IMR-90 (cell line): ENCODE data around the gene SNAPC4. TPM values are rescaled to one million over a fixed set of nuclear protein-coding genes. Genes with fewer than 3 reads are reported as not detected.

Experiments used
- ATAC-seq: fragments of 200-7000 bp; cut with Tn5 transposase; 2 replicates; pipeline ENCODE4 v1.9.1; 2020; ENCODE audit warnings: low read depth, mild to moderate bottlenecking, moderate library complexity
- BruUV-seq: library from RNA; stranded (reverse); fragments of 400-500 nt; replicated peaks from 2 replicates; lab custom pipeline; 2021; lab: Mats Ljungman, UMichigan
- CTCF ChIA-PET: fragments of 300-600 bp; formaldehyde crosslinking; extraction: SDS; loops from one replicate; lab custom pipeline; 2021; ENCODE audit warnings: antibody characterized with exemption; lab: Yijun Ruan, JAX
- POLR2A ChIA-PET: fragments of 300-600 bp; sonication (Branson Sonifier 250); formaldehyde crosslinking; loops from one replicate; lab custom pipeline; 2022; ENCODE audit warnings: antibody characterized with exemption; ENCODE audit not compliant: unreplicated experiment; lab: Charles Lee
- DNase-seq: peaks from one replicate; pipeline ENCODE4 v3.0.0; 2013
- H2AFZ ChIP-seq: replicated peaks from 2 replicates; pipeline ENCODE3; 2013; ENCODE audit warnings: low read length, mild to moderate bottlenecking; ENCODE audit not compliant: poor library complexity
- H2AK5ac ChIP-seq: 2 replicates; pipeline ENCODE4 v1.6.1; 2013; ENCODE audit warnings: low read depth, low read length, inconsistent platforms
- H2AK9ac ChIP-seq: replicated peaks from 2 replicates; pipeline ENCODE3; 2013; ENCODE audit warnings: mild to moderate bottlenecking, low read depth, low read length, moderate library complexity; ENCODE audit not compliant: poor library complexity
- H2BK120ac ChIP-seq: 2 replicates; pipeline ENCODE4 v1.6.1; 2013; ENCODE audit warnings: low read depth, low read length, inconsistent platforms
- H2BK15ac ChIP-seq: 3 replicates; pipeline ENCODE4 v1.6.1; 2013; ENCODE audit warnings: low read depth, low read length, inconsistent platforms
- H2BK20ac ChIP-seq: 2 replicates; pipeline ENCODE4 v1.6.1; 2013; ENCODE audit warnings: low read depth, mild to moderate bottlenecking, inconsistent platforms, low read length, moderate library complexity
- H2BK5ac ChIP-seq: 2 replicates; pipeline ENCODE4 v1.6.1; 2013; ENCODE audit warnings: mild to moderate bottlenecking, low read depth, low read length, inconsistent platforms; ENCODE audit not compliant: poor library complexity, severe bottlenecking
- H3K14ac ChIP-seq: replicated peaks from 2 replicates; pipeline ENCODE4 v1.6.1; 2013; ENCODE audit warnings: low read depth, low read length, inconsistent platforms
- H3K18ac ChIP-seq: 2 replicates; pipeline ENCODE4 v1.6.1; 2013; ENCODE audit warnings: low read depth, low read length, control low read depth
- H3K23ac ChIP-seq: 2 replicates; pipeline ENCODE4 v1.6.1; 2013; ENCODE audit warnings: low read depth, low read length, inconsistent platforms
- H3K27ac ChIP-seq: 2 replicates; pipeline ENCODE4 v1.5.1; 2013; ENCODE audit warnings: mild to moderate bottlenecking, control low read depth, low read length; ENCODE audit not compliant: insufficient read depth
- H3K27me3 ChIP-seq: 2 replicates; pipeline ENCODE4 v1.6.1; 2013; ENCODE audit warnings: low read length; ENCODE audit not compliant: control insufficient read depth, insufficient read depth
- H3K36me3 ChIP-seq: 2 replicates; pipeline ENCODE4 v1.6.1; 2013; ENCODE audit warnings: low read length, mixed read lengths; ENCODE audit not compliant: control insufficient read depth, insufficient read depth
- H3K4ac ChIP-seq: 2 replicates; pipeline ENCODE4 v1.6.1; 2013; ENCODE audit warnings: low read depth, low read length, inconsistent platforms
- H3K4me1 ChIP-seq: 2 replicates; pipeline ENCODE4 v1.6.1; 2013; ENCODE audit warnings: low read length, mixed read lengths; ENCODE audit not compliant: control insufficient read depth, insufficient read depth
- H3K4me2 ChIP-seq: 2 replicates; pipeline ENCODE4 v1.6.1; 2013; ENCODE audit warnings: low read depth, mild to moderate bottlenecking, control low read depth, low read length, moderate library complexity
- H3K4me3 ChIP-seq: 2 replicates; pipeline ENCODE4 v1.5.1; 2013; ENCODE audit warnings: low read depth, mild to moderate bottlenecking, control low read depth, low read length, moderate library complexity; ENCODE audit not compliant: insufficient read depth
- H3K56ac ChIP-seq: 2 replicates; pipeline ENCODE4 v1.6.1; 2013; ENCODE audit warnings: low read length, inconsistent platforms; ENCODE audit not compliant: insufficient read depth; ENCODE audit errors: extremely low read depth
- H3K79me1 ChIP-seq, 2 experiments: 2 replicates each; pipeline ENCODE4 v1.6.1; 2013; ENCODE audit warnings: low read length in 2 of 2, inconsistent platforms in 1 of 2, low read depth in 1 of 2
- H3K9ac ChIP-seq: 2 replicates; pipeline ENCODE4 v1.6.1; 2013; ENCODE audit warnings: low read depth, low read length, control low read depth
- H3K9me1 ChIP-seq: 2 replicates; pipeline ENCODE4 v1.6.1; 2013; ENCODE audit warnings: low read length, inconsistent platforms; ENCODE audit not compliant: insufficient read depth
- H3K9me3 ChIP-seq: 2 replicates; pipeline ENCODE4 v1.6.1; 2013; ENCODE audit warnings: low read length; ENCODE audit not compliant: control insufficient read depth, insufficient read depth
- H4K20me1 ChIP-seq: 2 replicates; pipeline ENCODE4 v1.6.1; 2013; ENCODE audit warnings: low read length, inconsistent platforms; ENCODE audit not compliant: insufficient read depth
- H4K5ac ChIP-seq: 2 replicates; pipeline ENCODE4 v1.6.1; 2013; ENCODE audit warnings: mild to moderate bottlenecking, low read depth, low read length, control low read depth
- H4K8ac ChIP-seq, 2 experiments: 2 replicates each; pipeline ENCODE4 v1.6.1; 2013; ENCODE audit warnings: low read depth in 2 of 2, low read length in 2 of 2, control low read depth in 1 of 2, inconsistent platforms in 1 of 2
- H4K91ac ChIP-seq: 2 replicates; pipeline ENCODE4 v1.6.1; 2013; ENCODE audit warnings: low read depth, low read length, inconsistent platforms; ENCODE audit not compliant: insufficient read depth
- BHLHE40 ChIP-seq: fragments of 150-350 bp; IDR thresholded peaks from 2 replicates; pipeline ENCODE4 v1.6.1; 2016; ENCODE audit warnings: mild to moderate bottlenecking, low read depth, low read length
- CEBPB ChIP-seq: IDR thresholded peaks from 2 replicates; pipeline ENCODE4 v1.6.1; 2012; ENCODE audit warnings: low read depth, low read length, improper control_type of control experiment
- CHD1 ChIP-seq: IDR thresholded peaks from 2 replicates; pipeline ENCODE4 v1.6.1; 2012; ENCODE audit warnings: low read depth, low read length, improper control_type of control experiment
- FOS ChIP-seq: fragments of 150-350 bp; IDR thresholded peaks from 2 replicates; pipeline ENCODE4 v1.6.1; 2016; ENCODE audit warnings: low read depth, low read length
- MAFK ChIP-seq: IDR thresholded peaks from 2 replicates; pipeline ENCODE4 v1.6.1; 2012; ENCODE audit warnings: low read depth, low read length, improper control_type of control experiment
- MAZ ChIP-seq: IDR thresholded peaks from 2 replicates; pipeline ENCODE4 v1.6.1; 2012; ENCODE audit warnings: low read depth, mild to moderate bottlenecking, low read length, improper control_type of control experiment, moderate library complexity, borderline replicate concordance
- MXI1 ChIP-seq: IDR thresholded peaks from 2 replicates; pipeline ENCODE4 v1.6.1; 2012; ENCODE audit warnings: low read depth, mild to moderate bottlenecking, low read length, moderate library complexity, borderline replicate concordance
- NFE2L2 ChIP-seq: fragments of 150-350 bp; IDR thresholded peaks from 2 replicates; pipeline ENCODE4 v1.6.1; 2016; ENCODE audit warnings: low read depth, mild to moderate bottlenecking, low read length
- POLR2A ChIP-seq: IDR thresholded peaks from 2 replicates; pipeline ENCODE4 v1.6.1; 2012; ENCODE audit warnings: mild to moderate bottlenecking, low read depth, low read length
- RAD21 ChIP-seq: IDR thresholded peaks from 2 replicates; pipeline ENCODE4 v1.6.1; 2012; ENCODE audit warnings: low read length, improper control_type of control experiment
- RCOR1 ChIP-seq: IDR thresholded peaks from 2 replicates; pipeline ENCODE4 v1.6.1; 2012; ENCODE audit warnings: mild to moderate bottlenecking, low read length, improper control_type of control experiment; ENCODE audit not compliant: insufficient replicate concordance
- RFX5 ChIP-seq: IDR thresholded peaks from 2 replicates; pipeline ENCODE4 v1.8.0; 2012; ENCODE audit warnings: low read depth, mild to moderate bottlenecking, low read length, moderate library complexity
- SMC3 ChIP-seq: fragments of 150-350 bp; IDR thresholded peaks from 2 replicates; pipeline ENCODE4 v1.6.1; 2016; ENCODE audit warnings: low read depth, mild to moderate bottlenecking, antibody characterized with exemption, low read length, moderate library complexity
- WGBS, 2 experiments: methylation state at CpG; one replicate each; pipeline versions ENCODE4 v1.1.5 to v1.1.7; 2013; ENCODE audit warnings: missing lambda C conversion rate in 2 of 2; ENCODE audit not compliant: insufficient read length in 1 of 2; ENCODE audit errors: extremely low coverage in 2 of 2; 5-methylcytosine and 5-hydroxymethylcytosine counted together
- dilution Hi-C: fragments of 300-500 bp; cut with HindIII; formaldehyde crosslinking; loops from one replicate; pipeline ENCODE4 v1.14.3; 2018; ENCODE audit warnings: low sequenced_read_pairs; ENCODE audit not compliant: unreplicated experiment
- in situ Hi-C: fragments of 300-500 bp; cut with MboI; formaldehyde crosslinking; loops from 3 replicates; pipeline ENCODE4 v1.14.3; 2019; ENCODE audit warnings: low sequenced_read_pairs, inconsistent platforms, mixed read lengths
- intact Hi-C: fragments of 100-400 bp; cut with micrococcal nuclease; formaldehyde crosslinking; loops from 2 replicates; pipeline ENCODE4 v1.10.0; 2022
- polyA plus RNA-seq, 3 experiments: library from polyadenylated mRNA; depleted of rRNA; stranded (reverse); fragments of >200 nt; gene quantifications; 2 replicates each; pipeline ENCODE4 v1.2.3, GENCODE V29; 2012; ENCODE audit warnings: low replicate concordance in 1 of 3
- total RNA-seq: library from RNA; depleted of rRNA; stranded (reverse); fragments of >200 nt; gene quantifications from 2 replicates; pipeline ENCODE4 v1.2.3, GENCODE V29; 2012
- TF ChIP-seq, protein P1 (sequence below): fragments of 150-350 bp; IDR thresholded peaks from 2 replicates; pipeline ENCODE4 v1.6.1; 2016; ENCODE audit warnings: low read depth, mild to moderate bottlenecking, low read length, moderate library complexity, borderline replicate concordance
- TF ChIP-seq, protein P2 (sequence below): conservative IDR thresholded peaks from 2 replicates; pipeline ENCODE4 v1.5.1; 2012; ENCODE audit warnings: mild to moderate bottlenecking, low read depth, low read length, improper control_type of control experiment
- TF ChIP-seq, protein P3 (sequence below): fragments of 150-350 bp; IDR thresholded peaks from 2 replicates; pipeline ENCODE4 v1.6.1; 2017; ENCODE audit warnings: mild to moderate bottlenecking, antibody characterized with exemption, low read length, low read depth

SNAPC4 gene
- total and polyA plus RNA-seq, 2 of the 4 experiments (the other 2 are of a cell fraction) = 2.5 to 6.5 TPM

DNA sequence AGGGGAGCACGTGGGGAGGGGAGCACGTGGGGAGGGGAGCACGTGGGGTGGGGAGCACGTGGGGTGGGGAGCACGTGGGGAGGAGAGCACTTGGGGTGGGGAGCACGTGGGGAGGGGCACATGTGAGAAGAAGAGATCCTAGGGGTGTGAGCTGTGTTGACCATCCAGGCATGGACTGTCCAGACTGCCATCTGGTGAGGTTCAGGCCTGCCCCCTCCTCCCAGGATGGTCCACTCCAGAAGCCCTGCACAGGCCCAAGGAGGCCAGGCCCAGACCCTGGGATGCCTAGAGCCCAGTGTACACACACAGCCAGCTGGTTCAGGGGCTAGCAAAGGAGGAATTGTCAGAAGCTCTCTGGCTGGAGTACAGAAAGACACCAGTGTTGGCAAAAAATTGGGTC, 2.3 kb downstream of the SNAPC4 start:
- ATAC-seq = no peak
- TF ChIP-seq RFX5 (no peak), MXI1 (no peak), RAD21 (no peak), MAZ (no peak), CEBPB (no peak), NFE2L2 (no peak), POLR2A (no peak), SMC3 (no peak), FOS (no peak), BHLHE40 (no peak), CHD1 (no peak), MAFK (no peak), RCOR1 (no peak)
- TF ChIP-seq, protein P1, sequence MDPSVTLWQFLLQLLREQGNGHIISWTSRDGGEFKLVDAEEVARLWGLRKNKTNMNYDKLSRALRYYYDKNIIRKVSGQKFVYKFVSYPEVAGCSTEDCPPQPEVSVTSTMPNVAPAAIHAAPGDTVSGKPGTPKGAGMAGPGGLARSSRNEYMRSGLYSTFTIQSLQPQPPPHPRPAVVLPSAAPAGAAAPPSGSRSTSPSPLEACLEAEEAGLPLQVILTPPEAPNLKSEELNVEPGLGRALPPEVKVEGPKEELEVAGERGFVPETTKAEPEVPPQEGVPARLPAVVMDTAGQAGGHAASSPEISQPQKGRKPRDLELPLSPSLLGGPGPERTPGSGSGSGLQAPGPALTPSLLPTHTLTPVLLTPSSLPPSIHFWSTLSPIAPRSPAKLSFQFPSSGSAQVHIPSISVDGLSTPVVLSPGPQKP = no peak
- TF ChIP-seq, protein P2, sequence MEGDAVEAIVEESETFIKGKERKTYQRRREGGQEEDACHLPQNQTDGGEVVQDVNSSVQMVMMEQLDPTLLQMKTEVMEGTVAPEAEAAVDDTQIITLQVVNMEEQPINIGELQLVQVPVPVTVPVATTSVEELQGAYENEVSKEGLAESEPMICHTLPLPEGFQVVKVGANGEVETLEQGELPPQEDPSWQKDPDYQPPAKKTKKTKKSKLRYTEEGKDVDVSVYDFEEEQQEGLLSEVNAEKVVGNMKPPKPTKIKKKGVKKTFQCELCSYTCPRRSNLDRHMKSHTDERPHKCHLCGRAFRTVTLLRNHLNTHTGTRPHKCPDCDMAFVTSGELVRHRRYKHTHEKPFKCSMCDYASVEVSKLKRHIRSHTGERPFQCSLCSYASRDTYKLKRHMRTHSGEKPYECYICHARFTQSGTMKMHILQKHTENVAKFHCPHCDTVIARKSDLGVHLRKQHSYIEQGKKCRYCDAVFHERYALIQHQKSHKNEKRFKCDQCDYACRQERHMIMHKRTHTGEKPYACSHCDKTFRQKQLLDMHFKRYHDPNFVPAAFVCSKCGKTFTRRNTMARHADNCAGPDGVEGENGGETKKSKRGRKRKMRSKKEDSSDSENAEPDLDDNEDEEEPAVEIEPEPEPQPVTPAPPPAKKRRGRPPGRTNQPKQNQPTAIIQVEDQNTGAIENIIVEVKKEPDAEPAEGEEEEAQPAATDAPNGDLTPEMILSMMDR = no peak
- TF ChIP-seq, protein P3, sequence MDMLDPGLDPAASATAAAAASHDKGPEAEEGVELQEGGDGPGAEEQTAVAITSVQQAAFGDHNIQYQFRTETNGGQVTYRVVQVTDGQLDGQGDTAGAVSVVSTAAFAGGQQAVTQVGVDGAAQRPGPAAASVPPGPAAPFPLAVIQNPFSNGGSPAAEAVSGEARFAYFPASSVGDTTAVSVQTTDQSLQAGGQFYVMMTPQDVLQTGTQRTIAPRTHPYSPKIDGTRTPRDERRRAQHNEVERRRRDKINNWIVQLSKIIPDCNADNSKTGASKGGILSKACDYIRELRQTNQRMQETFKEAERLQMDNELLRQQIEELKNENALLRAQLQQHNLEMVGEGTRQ = no peak
- H3K23ac ChIP-seq = no peak overlapping the region

More for the DNA sequence above, 2.3 kb downstream of the SNAPC4 start:
- Histone ChIP-seq H3K36me3 (peaks cover 52% of the 10 kb centered on the region), H4K91ac (no peak overlapping the region), H3K27me3 (no peaks in the 10 kb centered on the region), H4K20me1 (peaks cover 16% of the 10 kb centered on the region), H2AK9ac (no peak overlapping the region), H3K14ac (no peak overlapping the region), H3K56ac (no peak overlapping the region), H3K9ac (no peak overlapping the region), H3K27ac (no peak overlapping the region), H3K79me1 (peaks cover 20 to 35% of the 10 kb centered on the region in 2 experiments), H4K5ac (no peak overlapping the region), H3K4me2 (no peak overlapping the region), H2BK20ac (no peak overlapping the region), H4K8ac (no peak overlapping the region), H3K9me3 (no peaks in the 10 kb centered on the region), H3K4me3 (no peak overlapping the region), H3K4ac (no peak overlapping the region), H2AK5ac (no peak overlapping the region), H3K18ac (no peak overlapping the region), H2BK120ac (no peak overlapping the region), H2BK15ac (no peak overlapping the region), H2AFZ (no peak overlapping the region), H2BK5ac (no peak overlapping the region), H3K4me1 (peaks cover 9% of the 10 kb centered on the region), H3K9me1 (no peaks in the 10 kb centered on the region)
- CTCF ChIA-PET = interaction anchor here (0.6 kb wide), 1 partner anchor 22 kb away, joined by 7 read pairs; no protein-coding TSS in a partner anchor
- BruUV-seq = no TSS peak
- dilution Hi-C loops = no loop called here
- in situ Hi-C loops = no loop called here
- no CpG with 5 or more reads among the region's 6 CpGs for WGBS, 2 experiments
- intact Hi-C loops = no loop called here
- POLR2A ChIA-PET = no interaction called here
- DNase-seq = no peak
